HG03039 (cell line): ENCODE data around the gene COPS9.

Source experiments
- ATAC-seq: cut with Tn5 transposase; IDR thresholded peaks from one replicate; pipeline ENCODE4 v1.9.1; 2021; ENCODE audit warnings: mild to moderate bottlenecking, moderate library complexity; ENCODE audit not compliant: unreplicated experiment

COPS9 gene

GRCh38 chr2:240151477-240152031 is 15.4 kb upstream of the COPS9 start:
- ATAC-seq: no peak

GRCh38 chr2:240149943-240150784 is 14.1 kb upstream of the COPS9 start:
- ATAC-seq: no peak

- ATAC-seq: no peak
These were observed 11.9 kb upstream of the COPS9 start for GRCh38 chr2:240147911-240148587.

GRCh38 chr2:240147382-240147781 is 11.3 kb upstream of the COPS9 start:
- ATAC-seq: no peak

GRCh38 chr2:240146627-240147278 is 10.6 kb upstream of the COPS9 start:
- ATAC-seq: no peak

- ATAC-seq: no peak
These were observed 10.0 kb upstream of the COPS9 start for GRCh38 chr2:240146141-240146561.

GRCh38 chr2:240145461-240145860 is 9.4 kb upstream of the COPS9 start:
- ATAC-seq: no peak

- no peak for ATAC-seq
These were observed 8.7 kb upstream of the COPS9 start for GRCh38 chr2:240144649-240145261.

- peak; percentile 48 for ATAC-seq
These were observed 7.9 kb upstream of the COPS9 start for GRCh38 chr2:240143801-240144648.

GRCh38 chr2:240143276-240143675 is 7.2 kb upstream of the COPS9 start:
- no peak for ATAC-seq

GRCh38 chr2:240142859-240143258 is 6.8 kb upstream of the COPS9 start:
- ATAC-seq: no peak

- ATAC-seq: no peak
These were observed 6.2 kb upstream of the COPS9 start for GRCh38 chr2:240142256-240142775.

GRCh38 chr2:240141736-240142135 is 5.6 kb upstream of the COPS9 start:
- ATAC-seq: no peak

- no peak for ATAC-seq
These were observed 4.8 kb upstream of the COPS9 start for GRCh38 chr2:240140920-240141319.

- no peak for ATAC-seq
These were observed 4.4 kb upstream of the COPS9 start, which contains the start of gene OTOS for GRCh38 chr2:240140511-240140910. OTOS (minus strand) TSS chr2:240140658; CDS start chr2:240140326, 332 bp downstream.

- no peak for ATAC-seq
These were observed 3.7 kb upstream of the COPS9 start for GRCh38 chr2:240139666-240140393.

GRCh38 chr2:240139011-240139441 is 2.9 kb upstream of the COPS9 start:
- ATAC-seq: no peak

- ATAC-seq: no peak
These were observed 2.3 kb upstream of the COPS9 start for GRCh38 chr2:240138254-240138984.
